ENCODE measurements around the gene FHOD3.
A peak's percentile ranks its signal among the peaks of the same experiment; 100 is the strongest.

The FHOD3 gene

DNA sequence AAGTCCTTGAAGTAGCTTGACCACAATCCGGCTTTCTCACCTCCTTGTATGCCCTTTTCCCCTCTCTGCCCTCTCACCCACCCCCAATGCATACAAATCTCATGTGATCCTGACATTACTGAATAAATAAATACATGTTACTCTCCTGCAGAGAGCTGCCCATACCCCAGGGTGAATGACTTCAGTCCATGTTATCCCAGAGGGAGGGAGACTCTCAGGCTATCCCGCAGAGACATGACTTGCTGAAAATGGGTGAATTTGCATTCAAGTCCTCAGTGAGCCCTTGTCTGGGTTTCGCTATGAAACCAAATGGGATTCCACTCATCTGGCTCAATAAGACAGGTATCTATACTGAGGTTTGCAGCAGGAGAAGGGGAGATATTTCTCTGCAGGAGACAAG, 168.5 kb downstream of the FHOD3 start:
- H3K9ac ChIP-seq (ENCODE audit: low read depth, low read length), result no peak overlapping the region
- H3K27ac ChIP-seq (ENCODE audit: low read depth, low read length), result no peak overlapping the region
- H3K27me3 ChIP-seq (ENCODE audit: insufficient read depth, low read length), result no peaks in the 10 kb centered on the region
- H3K4me3 ChIP-seq (ENCODE audit: low read length), result no peak overlapping the region
- peaks cover 41% of the 10 kb centered on the region for H3K4me1 ChIP-seq (ENCODE audit: insufficient read depth, low read length)
- no peaks in the 10 kb centered on the region for H3K9me3 ChIP-seq (ENCODE audit: insufficient read depth, low read depth, low read length)
- WGBS, result 62% methylated on average over 3 of the region's 3 CpGs
- no peaks in the 10 kb centered on the region for H3K36me3 ChIP-seq (ENCODE audit: insufficient read depth, low read length)

DNA sequence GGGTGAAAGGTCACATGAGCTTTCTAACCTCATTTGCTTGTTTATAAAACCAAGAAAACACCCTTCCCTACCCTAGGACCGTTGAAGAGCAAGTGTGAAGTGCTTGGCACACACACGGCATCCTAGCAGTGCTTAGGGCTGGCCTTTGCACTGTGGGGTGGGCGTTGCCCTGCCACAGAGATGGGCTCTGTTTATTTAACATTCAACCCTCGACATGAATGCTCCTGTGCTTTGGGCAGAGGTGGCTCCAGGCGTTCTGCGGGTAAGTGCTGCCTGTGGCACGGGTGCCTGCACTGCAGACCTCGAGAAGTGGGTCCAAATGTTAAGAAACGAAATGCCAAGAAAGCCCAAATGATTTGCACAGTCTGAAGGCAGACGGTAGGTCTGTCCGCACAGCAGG, 170.1 kb downstream of the FHOD3 start:
- Histone ChIP-seq H3K36me3 (ENCODE audit: insufficient read depth, low read length) (no peaks in the 10 kb centered on the region), H3K27me3 (ENCODE audit: insufficient read depth, low read length) (no peaks in the 10 kb centered on the region), H3K27ac (ENCODE audit: low read depth, low read length) (no peak overlapping the region), H3K9ac (ENCODE audit: low read depth, low read length) (no peak overlapping the region), H3K9me3 (ENCODE audit: insufficient read depth, low read depth, low read length) (no peaks in the 10 kb centered on the region), H3K4me1 (ENCODE audit: insufficient read depth, low read length) (peaks cover 43% of the 10 kb centered on the region), H3K4me3 (ENCODE audit: low read length) (no peak overlapping the region)
- WGBS, result 90% methylated on average over 11 of the region's 11 CpGs

DNA sequence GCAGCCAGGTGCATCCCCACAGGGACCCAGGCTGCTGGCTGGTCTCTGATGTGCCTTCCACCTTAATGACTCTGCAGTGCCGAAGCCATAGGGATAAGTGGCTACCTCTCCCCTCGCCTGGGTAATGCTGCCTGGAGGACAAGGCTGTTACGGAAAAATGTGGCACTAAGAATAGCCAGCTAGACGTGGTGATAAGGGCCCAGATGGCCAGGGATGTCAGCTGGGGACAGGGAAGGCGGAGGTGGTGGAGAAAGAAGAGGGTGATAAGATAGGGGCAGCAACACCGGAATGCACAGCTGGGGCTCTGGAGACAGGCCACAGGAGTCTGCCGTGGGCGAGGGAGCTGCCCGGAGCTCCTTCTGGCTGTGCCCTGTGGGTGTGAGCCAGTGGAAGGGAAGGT, 170.6 kb downstream of the FHOD3 start:
- H3K9ac ChIP-seq (ENCODE audit: low read depth, low read length), result no peak overlapping the region
- H3K36me3 ChIP-seq (ENCODE audit: insufficient read depth, low read length), result no peaks in the 10 kb centered on the region
- no peaks in the 10 kb centered on the region for H3K27me3 ChIP-seq (ENCODE audit: insufficient read depth, low read length)
- H3K9me3 ChIP-seq (ENCODE audit: insufficient read depth, low read depth, low read length), result no peaks in the 10 kb centered on the region
- WGBS, result 82% methylated on average over 9 of the region's 9 CpGs
- no peak overlapping the region for H3K27ac ChIP-seq (ENCODE audit: low read depth, low read length)
- no peak overlapping the region for H3K4me3 ChIP-seq (ENCODE audit: low read length)
- peaks cover 43% of the 10 kb centered on the region for H3K4me1 ChIP-seq (ENCODE audit: insufficient read depth, low read length)

DNA sequence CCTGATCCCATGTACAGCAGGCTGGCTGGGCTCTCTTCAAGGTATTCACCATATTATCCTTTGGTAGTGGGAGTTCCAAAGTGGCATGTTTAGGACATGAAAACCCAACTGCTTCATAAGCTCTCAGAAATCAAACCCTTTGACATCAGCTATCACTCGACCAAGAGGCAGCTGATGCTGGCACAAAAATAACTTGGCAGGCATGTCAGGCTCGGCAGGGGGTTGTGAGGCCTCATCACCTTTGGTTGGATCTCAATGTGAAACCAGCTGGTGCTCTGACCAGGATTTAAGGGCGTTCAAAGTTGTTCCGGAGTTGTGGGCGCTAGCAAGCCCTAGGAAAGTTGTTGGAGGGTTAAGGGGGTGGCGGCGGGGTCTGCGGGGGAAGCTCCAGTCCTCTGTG, 171.9 kb downstream of the FHOD3 start:
- 92% methylated on average over 8 of the region's 8 CpGs for WGBS

DNA sequence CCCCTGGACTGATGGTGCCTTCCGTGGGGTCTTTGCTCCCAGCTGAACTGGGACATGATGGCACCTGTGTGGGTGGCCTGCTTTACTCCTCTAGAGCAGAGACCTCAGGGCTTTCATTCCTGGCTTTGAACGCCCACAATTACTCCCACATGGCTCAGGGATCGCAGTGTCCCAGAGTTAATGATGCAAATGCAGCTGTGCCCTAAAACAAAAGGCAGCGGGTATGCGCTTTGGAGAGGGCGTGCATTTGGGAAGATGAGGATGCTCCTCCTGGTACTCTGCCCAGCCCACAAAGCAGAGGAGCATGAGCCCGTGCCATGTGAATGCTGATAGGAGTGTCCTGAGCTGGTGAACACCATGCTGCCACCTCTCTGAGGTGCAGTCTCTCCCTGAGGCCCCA, 173.4 kb downstream of the FHOD3 start:
- Histone ChIP-seq H3K9ac (ENCODE audit: low read depth, low read length) (peak overlapping the region; percentile 8; the same call in 1 of the 2 replicates), H3K36me3 (ENCODE audit: insufficient read depth, low read length) (no peaks in the 10 kb centered on the region), H3K4me3 (ENCODE audit: low read length) (no peak overlapping the region), H3K4me1 (ENCODE audit: insufficient read depth, low read length) (peaks cover 42% of the 10 kb centered on the region), H3K9me3 (ENCODE audit: insufficient read depth, low read depth, low read length) (no peaks in the 10 kb centered on the region), H3K27me3 (ENCODE audit: insufficient read depth, low read length) (no peaks in the 10 kb centered on the region), H3K27ac (ENCODE audit: low read depth, low read length) (no peak overlapping the region)
- 82% methylated on average over 7 of the region's 7 CpGs for WGBS

More for the DNA sequence above, 171.9 kb downstream of the FHOD3 start:
- no peaks in the 10 kb centered on the region for H3K36me3 ChIP-seq (ENCODE audit: insufficient read depth, low read length)
- H3K9ac ChIP-seq (ENCODE audit: low read depth, low read length), result no peak overlapping the region
- no peak overlapping the region for H3K27ac ChIP-seq (ENCODE audit: low read depth, low read length)
- peaks cover 43% of the 10 kb centered on the region for H3K4me1 ChIP-seq (ENCODE audit: insufficient read depth, low read length)
- no peak overlapping the region for H3K4me3 ChIP-seq (ENCODE audit: low read length)
- no peaks in the 10 kb centered on the region for H3K27me3 ChIP-seq (ENCODE audit: insufficient read depth, low read length)
- H3K9me3 ChIP-seq (ENCODE audit: insufficient read depth, low read depth, low read length), result no peaks in the 10 kb centered on the region

DNA sequence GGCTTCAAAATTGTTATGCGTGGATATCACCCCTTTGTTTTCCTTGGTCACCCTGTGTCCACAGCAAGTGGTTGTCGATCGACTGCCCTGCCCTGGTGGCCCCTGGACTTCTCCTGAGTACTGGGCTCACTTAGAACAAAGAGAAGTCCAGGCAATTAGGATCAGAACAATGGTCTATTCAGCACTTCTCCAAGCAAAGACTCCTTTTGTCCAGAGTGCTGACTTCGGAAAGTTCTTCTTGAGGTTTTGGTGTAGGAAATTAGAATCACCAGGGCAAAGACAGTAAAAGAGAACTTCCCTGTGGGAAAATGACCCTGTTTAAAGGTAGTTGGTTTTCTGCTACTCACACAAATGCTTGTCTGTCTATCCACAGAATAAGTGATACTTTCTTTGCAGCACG, 173.9 kb downstream of the FHOD3 start:
- Histone ChIP-seq H3K36me3 (ENCODE audit: insufficient read depth, low read length) (no peaks in the 10 kb centered on the region), H3K9me3 (ENCODE audit: insufficient read depth, low read depth, low read length) (no peaks in the 10 kb centered on the region), H3K27ac (ENCODE audit: low read depth, low read length) (no peak overlapping the region), H3K27me3 (ENCODE audit: insufficient read depth, low read length) (no peaks in the 10 kb centered on the region), H3K4me3 (ENCODE audit: low read length) (no peak overlapping the region), H3K9ac (ENCODE audit: low read depth, low read length) (peak overlapping the region; percentile 8; the same call in 1 of the 2 replicates), H3K4me1 (ENCODE audit: insufficient read depth, low read length) (peaks cover 37% of the 10 kb centered on the region)
- 82% methylated on average over 5 of the region's 5 CpGs for WGBS

DNA sequence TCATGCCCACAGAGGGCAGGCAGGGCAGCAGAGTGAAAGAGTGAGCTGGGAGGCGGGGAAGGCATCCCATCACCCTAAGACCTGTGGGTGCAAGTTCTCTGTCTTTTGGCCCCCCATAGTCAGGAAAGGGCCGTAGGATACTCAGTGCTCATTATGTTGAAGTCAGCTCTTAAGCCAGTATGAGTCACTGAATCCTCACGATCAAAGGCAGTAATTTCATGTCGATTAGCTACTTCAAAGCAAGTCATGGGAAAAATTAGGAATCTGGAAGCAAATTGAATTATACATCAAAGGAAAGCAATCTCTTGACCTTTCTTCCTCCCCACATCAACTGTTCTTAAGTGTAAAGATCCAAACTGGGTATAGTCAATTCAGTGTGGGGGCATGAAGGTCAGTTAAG, 178.9 kb downstream of the FHOD3 start:
- WGBS, result 91% methylated on average over 4 of the region's 4 CpGs
- H3K9me3 ChIP-seq (ENCODE audit: insufficient read depth, low read depth, low read length), result no peaks in the 10 kb centered on the region

DNA sequence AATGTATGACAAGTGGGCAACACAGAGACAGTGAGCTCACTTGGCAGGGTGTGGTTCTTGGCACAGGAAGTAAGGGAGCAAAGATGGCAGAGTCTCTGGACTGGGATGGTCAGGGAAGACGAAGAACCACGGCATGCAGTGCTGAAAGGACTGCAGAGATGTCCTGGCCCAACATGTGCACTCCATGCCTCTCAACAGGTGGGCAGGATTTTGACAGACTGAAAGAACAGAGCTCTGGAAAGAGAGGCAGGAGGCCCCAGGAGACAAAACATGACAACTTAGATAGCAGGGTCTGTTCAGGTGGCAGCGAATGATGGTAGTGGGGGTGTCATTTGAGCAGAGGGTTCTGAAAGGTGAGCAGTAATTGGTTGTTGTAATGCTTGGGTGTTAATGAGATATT, 180.3 kb downstream of the FHOD3 start:
- H3K27ac ChIP-seq (ENCODE audit: low read depth, low read length), result no peak overlapping the region
- H3K9ac ChIP-seq (ENCODE audit: low read depth, low read length), result no peak overlapping the region
- no peak overlapping the region for H3K4me3 ChIP-seq (ENCODE audit: low read length)
- H3K9me3 ChIP-seq (ENCODE audit: insufficient read depth, low read depth, low read length), result no peaks in the 10 kb centered on the region
- H3K27me3 ChIP-seq (ENCODE audit: insufficient read depth, low read length), result no peaks in the 10 kb centered on the region
- no peaks in the 10 kb centered on the region for H3K36me3 ChIP-seq (ENCODE audit: insufficient read depth, low read length)
- WGBS, result 89% methylated on average over 3 of the region's 3 CpGs
- H3K4me1 ChIP-seq (ENCODE audit: insufficient read depth, low read length), result peaks cover 48% of the 10 kb centered on the region

More for the DNA sequence above, 178.9 kb downstream of the FHOD3 start:
- Histone ChIP-seq H3K36me3 (ENCODE audit: insufficient read depth, low read length) (no peaks in the 10 kb centered on the region), H3K27ac (ENCODE audit: low read depth, low read length) (no peak overlapping the region), H3K27me3 (ENCODE audit: insufficient read depth, low read length) (no peaks in the 10 kb centered on the region), H3K9ac (ENCODE audit: low read depth, low read length) (no peak overlapping the region), H3K4me3 (ENCODE audit: low read length) (no peak overlapping the region), H3K4me1 (ENCODE audit: insufficient read depth, low read length) (peaks cover 41% of the 10 kb centered on the region)

DNA sequence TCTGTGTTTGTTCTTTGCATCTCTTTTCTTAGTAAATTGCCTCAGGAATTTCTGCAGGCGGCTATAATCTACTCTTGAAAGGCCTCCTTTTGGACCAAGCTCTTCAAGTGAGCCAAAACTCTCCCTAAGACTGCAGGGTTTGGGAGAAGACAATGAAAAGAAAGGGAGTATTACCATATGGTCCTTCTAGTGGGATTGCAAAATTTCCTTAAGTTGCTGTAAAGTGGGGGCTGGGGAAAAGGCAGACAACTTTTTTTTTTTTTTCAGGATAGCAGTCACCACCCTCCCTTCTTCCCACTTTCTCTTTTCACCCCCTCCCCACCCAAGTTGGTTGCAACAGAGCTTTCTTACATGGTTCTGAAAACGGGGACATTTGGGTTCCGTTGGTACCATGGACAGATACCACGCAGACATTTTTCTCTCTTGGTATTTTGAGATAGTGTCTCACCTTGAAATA, 183.7 kb downstream of the FHOD3 start:
- Histone ChIP-seq H3K9me3 (ENCODE audit: insufficient read depth, low read depth, low read length) (no peaks in the 10 kb centered on the region), H3K27me3 (ENCODE audit: insufficient read depth, low read length) (no peaks in the 10 kb centered on the region), H3K36me3 (ENCODE audit: insufficient read depth, low read length) (no peaks in the 10 kb centered on the region), H3K9ac (ENCODE audit: low read depth, low read length) (peak overlapping the region; percentile 15; the same call in 1 of the 2 replicates), H3K4me3 (ENCODE audit: low read length) (peak overlapping the region; percentile 17; the same call in 1 of the 2 replicates), H3K4me1 (ENCODE audit: insufficient read depth, low read length) (peaks cover 54% of the 10 kb centered on the region), H3K27ac (ENCODE audit: low read depth, low read length) (peak overlapping the region; percentile 96)
- 4% methylated on average over 2 of the region's 4 CpGs for WGBS

DNA sequence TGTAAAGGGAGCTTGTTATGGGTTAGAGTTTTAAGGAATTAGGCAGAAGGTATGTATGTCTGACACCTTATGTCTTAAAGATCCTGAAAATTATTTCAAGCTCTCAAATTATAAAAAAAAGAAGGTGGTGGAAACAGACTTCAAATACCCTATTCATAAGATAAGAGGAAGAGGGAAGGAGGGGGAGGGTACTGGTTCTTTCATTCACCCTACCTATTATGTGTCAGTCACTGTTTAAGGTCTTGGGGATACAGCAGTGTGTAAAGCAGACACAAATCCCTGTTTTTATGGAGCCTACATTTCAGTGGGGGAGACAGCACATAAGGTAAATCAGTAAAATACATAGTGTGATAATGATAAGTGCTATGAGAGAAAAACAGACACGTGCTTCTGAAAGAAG, 184.4 kb downstream of the FHOD3 start:
- H3K27me3 ChIP-seq (ENCODE audit: insufficient read depth, low read length), result no peaks in the 10 kb centered on the region
- H3K27ac ChIP-seq (ENCODE audit: low read depth, low read length), result peak overlapping the region; percentile 96
- 68% methylated on average over 1 of the region's 1 CpG for whole genome bisulfite sequencing
- H3K4me1 ChIP-seq (ENCODE audit: insufficient read depth, low read length), result peaks cover 54% of the 10 kb centered on the region
- H3K9me3 ChIP-seq (ENCODE audit: insufficient read depth, low read depth, low read length), result no peaks in the 10 kb centered on the region
- H3K9ac ChIP-seq (ENCODE audit: low read depth, low read length), result peak overlapping the region; percentile 15; the same call in 1 of the 2 replicates
- H3K36me3 ChIP-seq (ENCODE audit: insufficient read depth, low read length), result no peaks in the 10 kb centered on the region
- peak overlapping the region; percentile 17; the same call in 1 of the 2 replicates for H3K4me3 ChIP-seq (ENCODE audit: low read length)

DNA sequence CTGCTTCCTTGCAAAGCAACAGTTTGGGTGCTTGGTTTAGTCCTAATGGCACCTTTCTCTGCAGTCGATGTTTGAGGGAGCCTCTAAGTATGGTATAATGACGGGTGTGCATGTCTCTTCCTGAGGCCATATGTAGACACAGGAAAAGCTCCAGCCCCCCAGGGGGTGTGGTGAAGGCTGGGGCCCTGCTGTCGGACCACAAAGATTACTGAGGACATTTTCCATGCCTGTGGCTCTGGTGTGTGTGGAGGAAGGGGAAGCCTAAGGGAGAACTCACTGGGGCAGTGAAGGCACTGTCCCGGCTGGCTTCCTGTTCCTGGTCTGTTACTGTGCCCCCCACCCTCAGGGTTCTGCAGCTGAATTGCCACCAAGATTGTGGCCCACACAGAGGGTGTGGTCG, 187.1 kb downstream of the FHOD3 start:
- no peaks in the 10 kb centered on the region for H3K9me3 ChIP-seq (ENCODE audit: insufficient read depth, low read depth, low read length)
- peaks cover 39% of the 10 kb centered on the region for H3K4me1 ChIP-seq (ENCODE audit: insufficient read depth, low read length)
- no peak overlapping the region for H3K9ac ChIP-seq (ENCODE audit: low read depth, low read length)
- H3K27ac ChIP-seq (ENCODE audit: low read depth, low read length), result no peak overlapping the region
- no peaks in the 10 kb centered on the region for H3K36me3 ChIP-seq (ENCODE audit: insufficient read depth, low read length)
- no peaks in the 10 kb centered on the region for H3K27me3 ChIP-seq (ENCODE audit: insufficient read depth, low read length)
- H3K4me3 ChIP-seq (ENCODE audit: low read length), result no peak overlapping the region
- WGBS, result 90% methylated on average over 5 of the region's 5 CpGs

DNA sequence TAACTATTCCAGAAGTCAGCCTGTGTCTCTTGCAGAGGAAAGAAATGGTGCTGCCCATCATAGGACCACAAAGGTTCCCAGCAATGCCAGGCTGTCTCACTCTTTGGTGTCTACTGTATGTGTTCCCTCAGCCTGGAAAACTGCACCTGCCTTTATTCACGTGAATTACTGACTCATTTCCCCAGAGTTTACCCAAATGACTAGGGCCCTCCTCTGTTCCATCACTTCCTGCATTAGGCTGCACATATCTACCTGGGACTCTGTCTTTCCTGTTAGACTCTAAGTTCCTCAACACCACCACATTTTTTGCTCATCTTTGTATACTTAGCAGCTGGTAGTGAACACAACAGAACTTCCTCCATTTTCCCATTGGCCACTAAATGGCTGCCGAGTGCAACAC, 188.3 kb downstream of the FHOD3 start:
- WGBS, result 94% methylated on average over 2 of the region's 2 CpGs
- H3K4me3 ChIP-seq (ENCODE audit: low read length), result no peak overlapping the region

More for the DNA sequence above, 188.3 kb downstream of the FHOD3 start:
- no peaks in the 10 kb centered on the region for H3K27me3 ChIP-seq (ENCODE audit: insufficient read depth, low read length)
- no peak overlapping the region for H3K27ac ChIP-seq (ENCODE audit: low read depth, low read length)
- peaks cover 28% of the 10 kb centered on the region for H3K4me1 ChIP-seq (ENCODE audit: insufficient read depth, low read length)
- no peaks in the 10 kb centered on the region for H3K36me3 ChIP-seq (ENCODE audit: insufficient read depth, low read length)
- no peaks in the 10 kb centered on the region for H3K9me3 ChIP-seq (ENCODE audit: insufficient read depth, low read depth, low read length)
- H3K9ac ChIP-seq (ENCODE audit: low read depth, low read length), result no peak overlapping the region

Data from HUES64 (cell line).